Neuronal stem cell (in vitro differentiated cells): ENCODE measurements around the gene OTOP2.

Experiments used
- DNase-seq: peaks from one replicate; pipeline ENCODE4 v3.0.0-alpha.2; 2013; ENCODE audit warnings: low spot score
- H2AFZ ChIP-seq: one replicate; pipeline ENCODE4 v1.6.1; 2013; ENCODE audit warnings: mild to moderate bottlenecking, low read length, inconsistent platforms
- H2AK5ac ChIP-seq: 2 replicates; pipeline ENCODE4 v1.6.1; 2013; ENCODE audit warnings: low read depth, mild to moderate bottlenecking, inconsistent platforms, low read length, moderate library complexity, mixed read lengths
- H2BK120ac ChIP-seq: 2 replicates; pipeline ENCODE4 v1.6.1; 2013; ENCODE audit warnings: low read depth, mild to moderate bottlenecking, inconsistent platforms, low read length, moderate library complexity, mixed read lengths
- H2BK12ac ChIP-seq: one replicate; pipeline ENCODE4 v1.6.1; 2013; ENCODE audit warnings: low read length, inconsistent platforms
- H2BK15ac ChIP-seq: 2 replicates; pipeline ENCODE4 v1.6.1; 2013; ENCODE audit warnings: mild to moderate bottlenecking, low read length, inconsistent platforms, mixed read lengths
- H2BK5ac ChIP-seq: one replicate; pipeline ENCODE4 v1.6.1; 2013; ENCODE audit warnings: inconsistent platforms, mild to moderate bottlenecking, low read length, moderate library complexity
- H3K14ac ChIP-seq: one replicate; pipeline ENCODE4 v1.6.1; 2013; ENCODE audit warnings: low read length, inconsistent platforms
- H3K18ac ChIP-seq: 2 replicates; pipeline ENCODE4 v1.6.1; 2013; ENCODE audit warnings: low read length, inconsistent platforms
- H3K23ac ChIP-seq: 2 replicates; pipeline ENCODE4 v1.6.1; 2013; ENCODE audit warnings: low read depth, mild to moderate bottlenecking, mixed read lengths, low read length, inconsistent platforms; ENCODE audit not compliant: poor library complexity
- H3K27ac ChIP-seq: replicated peaks from 3 replicates; pipeline ENCODE4 v1.5.1; 2013; ENCODE audit warnings: low read length, inconsistent platforms
- H3K27me3 ChIP-seq, 3 experiments: 2 replicates each; pipeline ENCODE4 v1.6.1; 2013; ENCODE audit warnings: low read length in 3 of 3, mild to moderate bottlenecking in 2 of 3, inconsistent platforms in 1 of 3, low read depth in 1 of 3, mixed read lengths in 1 of 3, moderate library complexity in 1 of 3; ENCODE audit not compliant: control insufficient read depth in 3 of 3, insufficient read depth in 3 of 3
- H3K36me3 ChIP-seq, 2 donors: replicated peaks in 1 of 2; 2 replicates each; pipeline ENCODE4 v1.6.1; 2013; ENCODE audit warnings: low read length in 2 of 2; ENCODE audit not compliant: control insufficient read depth in 2 of 2, insufficient read depth in 2 of 2
- H3K4ac ChIP-seq: 2 replicates; pipeline ENCODE4 v1.6.1; 2013; ENCODE audit warnings: inconsistent platforms, mild to moderate bottlenecking, low read length, moderate library complexity
- H3K4me1 ChIP-seq, 2 donors: 1 replicate in 1 of 2; 2 replicates in 1 of 2; pipeline ENCODE4 v1.6.1; 2013; ENCODE audit warnings: low read length in 2 of 2, low read depth in 1 of 2; ENCODE audit not compliant: control insufficient read depth in 2 of 2, insufficient read depth in 1 of 2
- H3K4me2 ChIP-seq: one replicate; pipeline ENCODE4 v1.6.1; 2013; ENCODE audit warnings: mild to moderate bottlenecking, low read length, inconsistent platforms; ENCODE audit not compliant: insufficient read depth, poor library complexity, severe bottlenecking
- H3K4me3 ChIP-seq, 2 donors: 2 replicates each; pipeline ENCODE4 v1.5.1; 2013; ENCODE audit warnings: low read length in 2 of 2, mild to moderate bottlenecking in 2 of 2, inconsistent platforms in 1 of 2, moderate library complexity in 1 of 2
- H3K79me1 ChIP-seq: one replicate; pipeline ENCODE4 v1.6.1; 2013; ENCODE audit warnings: low read depth, mild to moderate bottlenecking, inconsistent platforms, low read length, moderate library complexity
- H3K9ac ChIP-seq: one replicate; pipeline ENCODE4 v1.6.1; 2013; ENCODE audit warnings: mild to moderate bottlenecking, low read depth, low read length, inconsistent platforms; ENCODE audit not compliant: poor library complexity
- H3K9me3 ChIP-seq, 2 donors: replicated peaks in 1 of 2; 2 replicates each; pipeline versions ENCODE3 to v1.6.1; 2013; ENCODE audit warnings: low read length in 2 of 2, mild to moderate bottlenecking in 2 of 2, inconsistent platforms in 1 of 2, low read depth in 1 of 2, mixed read lengths in 1 of 2, moderate library complexity in 1 of 2; ENCODE audit not compliant: control insufficient read depth in 2 of 2, insufficient read depth in 1 of 2
- H4K8ac ChIP-seq: one replicate; pipeline ENCODE4 v1.6.1; 2013; ENCODE audit warnings: low read depth, mild to moderate bottlenecking, inconsistent platforms, low read length, moderate library complexity
- H4K91ac ChIP-seq: one replicate; pipeline ENCODE4 v1.6.1; 2013; ENCODE audit warnings: low read length, low read depth, mild to moderate bottlenecking, inconsistent platforms; ENCODE audit not compliant: poor library complexity
- WGBS, 2 donors: extraction: QIAGEN DNeasy Blood & Tissue Kit; methylation state at CpG; one replicate each; pipeline ENCODE4 v1.1.7; 2013; ENCODE audit warnings: missing lambda C conversion rate in 2 of 2, mixed read lengths in 1 of 2; ENCODE audit not compliant: insufficient read length in 2 of 2, insufficient replicate concordance in 1 of 2; ENCODE audit errors: extremely low coverage in 2 of 2; 5-methylcytosine and 5-hydroxymethylcytosine counted together

The OTOP2 gene

GRCh38 chr17:74953134-74953687, 29.1 kb downstream of the OTOP2 start:
- H2AFZ ChIP-seq: no peak overlapping the region
- no CpG with 5 or more reads among the region's 11 CpGs for WGBS, 2 donors
- H2AK5ac ChIP-seq: no peak overlapping the region
- no peak overlapping the region for H2BK5ac ChIP-seq
- H3K23ac ChIP-seq: peak overlapping the region; percentile 69
- no peak overlapping the region for H4K91ac ChIP-seq
- no peak overlapping the region for H3K27ac ChIP-seq
- H3K9ac ChIP-seq: no peak overlapping the region
- H2BK12ac ChIP-seq: no peak overlapping the region
- H3K9me3 ChIP-seq: no peaks in the 10 kb centered on the region
- no peaks in the 10 kb centered on the region for H3K4me1 ChIP-seq
- no peak overlapping the region for H3K4ac ChIP-seq
- H3K36me3 ChIP-seq: no peaks in the 10 kb centered on the region
- no peak overlapping the region for H3K14ac ChIP-seq
- H3K18ac ChIP-seq: no peak overlapping the region
- no peak overlapping the region for H3K4me2 ChIP-seq
- H3K4me3 ChIP-seq: no peak overlapping the region
- H2BK120ac ChIP-seq: no peak overlapping the region
- H4K8ac ChIP-seq: no peak overlapping the region
- H3K79me1 ChIP-seq: no peaks in the 10 kb centered on the region
- DNase-seq: no peak
- H2BK15ac ChIP-seq: no peak overlapping the region
- peaks cover 0 to 60% (median 2%) of the 10 kb centered on the region in 3 experiments for H3K27me3 ChIP-seq

- H3K18ac ChIP-seq: no peak overlapping the region
- no peaks in the 10 kb centered on the region for H3K79me1 ChIP-seq
- H3K9ac ChIP-seq: no peak overlapping the region
- no peaks in the 10 kb centered on the region for H3K4me1 ChIP-seq
- H3K14ac ChIP-seq: peak overlapping the region; percentile 56
- H2BK5ac ChIP-seq: no peak overlapping the region
- H3K36me3 ChIP-seq: no peaks in the 10 kb centered on the region
- H3K23ac ChIP-seq: peak overlapping the region; percentile 12
- H2BK120ac ChIP-seq: no peak overlapping the region
- no peak overlapping the region for H3K4me2 ChIP-seq
- H3K4me3 ChIP-seq: no peak overlapping the region
- H2AK5ac ChIP-seq: peak overlapping the region; percentile 37
- no peak overlapping the region for H2AFZ ChIP-seq
- H2BK12ac ChIP-seq: no peak overlapping the region
- no CpG with 5 or more reads among the region's 15 CpGs for WGBS, 2 donors
- H4K91ac ChIP-seq: no peak overlapping the region
- H3K9me3 ChIP-seq: no peaks in the 10 kb centered on the region
- H3K27ac ChIP-seq: no peak overlapping the region
- peak overlapping the region; percentile 65 for H4K8ac ChIP-seq
- H2BK15ac ChIP-seq: no peak overlapping the region
- DNase-seq: no peak
- peaks cover 0 to 58% (median 3%) of the 10 kb centered on the region in 3 experiments for H3K27me3 ChIP-seq
- no peak overlapping the region for H3K4ac ChIP-seq
These were observed 30.0 kb downstream of the OTOP2 start for GRCh38 chr17:74954115-74954514.

- Histone ChIP-seq H3K79me1 (no peaks in the 10 kb centered on the region), H3K23ac (no peak overlapping the region), H2AK5ac (no peak overlapping the region), H2BK15ac (no peak overlapping the region), H4K8ac (no peak overlapping the region), H3K4ac (no peak overlapping the region), H3K14ac (no peak overlapping the region), H3K4me2 (no peak overlapping the region), H3K18ac (no peak overlapping the region), H3K27me3 (peaks cover 0 to 56% (median 10%) of the 10 kb centered on the region in 3 experiments), H3K9me3 (peaks cover 0 to 1% of the 10 kb centered on the region in 2 donors), H3K9ac (no peak overlapping the region), H2BK5ac (no peak overlapping the region), H2BK12ac (no peak overlapping the region), H3K36me3 (no peaks in the 10 kb centered on the region), H4K91ac (no peak overlapping the region), H3K4me1 (no peaks in the 10 kb centered on the region), H2BK120ac (no peak overlapping the region), H3K4me3 (no peak overlapping the region), H2AFZ (no peak overlapping the region), H3K27ac (no peak overlapping the region)
- WGBS, 2 donors: no CpG with 5 or more reads among the region's 13 CpGs
- DNase-seq: no peak
These were observed 30.8 kb downstream of the OTOP2 start for GRCh38 chr17:74954665-74955421.

GRCh38 chr17:74956093-74956492, 32.0 kb downstream of the OTOP2 start:
- H3K18ac ChIP-seq: no peak overlapping the region
- H4K8ac ChIP-seq: no peak overlapping the region
- no peak overlapping the region for H2BK15ac ChIP-seq
- no peaks in the 10 kb centered on the region for H3K79me1 ChIP-seq
- no peak overlapping the region for H2BK5ac ChIP-seq
- H3K36me3 ChIP-seq: no peaks in the 10 kb centered on the region
- H3K9ac ChIP-seq: no peak overlapping the region
- H3K9me3 ChIP-seq: peaks cover 0 to 1% of the 10 kb centered on the region in 2 donors
- H2AFZ ChIP-seq: no peak overlapping the region
- no peak for DNase-seq
- H2AK5ac ChIP-seq: no peak overlapping the region
- no peaks in the 10 kb centered on the region for H3K4me1 ChIP-seq
- no peak overlapping the region for H3K27ac ChIP-seq
- H3K4me2 ChIP-seq: no peak overlapping the region
- no peak overlapping the region for H3K14ac ChIP-seq
- H3K4me3 ChIP-seq: no peak overlapping the region
- H4K91ac ChIP-seq: no peak overlapping the region
- H3K4ac ChIP-seq: no peak overlapping the region
- peaks cover 0 to 54% (median 11%) of the 10 kb centered on the region in 3 experiments for H3K27me3 ChIP-seq
- peak overlapping the region; percentile 48 for H3K23ac ChIP-seq
- WGBS, 2 donors: no CpG with 5 or more reads among the region's 4 CpGs
- H2BK120ac ChIP-seq: no peak overlapping the region
- no peak overlapping the region for H2BK12ac ChIP-seq
